Gastrocnemius medialis (tissue), 4 donors: ENCODE measurements around the gene KCNA10.

ENCODE experiments used
- CTCF ChIP-seq, 5 experiments: fragments of 450-650 bp in 3 of 5; fragments of 200-600 bp in 2 of 5; sonication (generic) in 2 of 5; IDR thresholded peaks in 4 of 5; conservative IDR thresholded peaks in 1 of 5; 1 replicate in 4 of 5; 2 replicates in 1 of 5; pipeline ENCODE4 v1.5.1; 2016 to 2019; ENCODE audit warnings: antibody characterized with exemption in 5 of 5, mild to moderate bottlenecking in 3 of 5, moderate library complexity in 3 of 5
- POLR2A ChIP-seq, 2 donors: fragments of 450-650 bp; IDR thresholded peaks; one replicate each; pipeline ENCODE4 v1.6.1; 2017; ENCODE audit warnings: antibody characterized with exemption in 2 of 2, mild to moderate bottlenecking in 2 of 2, moderate library complexity in 2 of 2

- no peak for TF ChIP-seq POLR2A (IDR thresholded peaks at IDR 0.05)
- no peak for TF ChIP-seq CTCF (IDR thresholded peaks at IDR 0.05 in 4 of 5, conservative IDR thresholded peaks at IDR 0.05 in 1 of 5)
These were observed 46.6 kb upstream of the KCNA10 start for GRCh38 chr1:110565565-110565964.
